H9 (cell line): ENCODE results near the gene TYK2. TPM values are rescaled to one million over a fixed set of nuclear protein-coding genes. Genes with fewer than 3 reads are reported as not detected.
"Not testable (repeated sequence)": the region's sequence is repeated elsewhere in the genome, so short reads cannot be mapped to it uniquely, and the experiment has no call there.

Experiments
- DNase-seq: peaks from one replicate; pipeline ENCODE4 v3.0.0-alpha.2; 2017
- H2AFZ ChIP-seq: one replicate; pipeline ENCODE4 v1.6.1; 2013; ENCODE audit warnings: mild to moderate bottlenecking, low read length, control low read depth, moderate library complexity
- H2AK5ac ChIP-seq: 2 replicates; pipeline ENCODE4 v1.6.1; 2013; ENCODE audit warnings: low read length, control low read depth, mixed read lengths; ENCODE audit not compliant: insufficient read length
- H2BK120ac ChIP-seq: one replicate; pipeline ENCODE4 v1.6.1; 2013; ENCODE audit warnings: low read depth, mild to moderate bottlenecking, low read length, control low read depth, inconsistent platforms; ENCODE audit not compliant: poor library complexity, severe bottlenecking
- H2BK12ac ChIP-seq: 2 replicates; pipeline ENCODE4 v1.6.1; 2013; ENCODE audit warnings: low read length, control low read depth, mixed read lengths, low read depth; ENCODE audit not compliant: insufficient read length
- H2BK15ac ChIP-seq: 2 replicates; pipeline ENCODE4 v1.6.1; 2013; ENCODE audit warnings: low read depth, low read length, control low read depth
- H2BK20ac ChIP-seq: one replicate; pipeline ENCODE4 v1.6.1; 2013; ENCODE audit warnings: low read depth, mild to moderate bottlenecking, low read length, control low read depth, inconsistent platforms; ENCODE audit not compliant: poor library complexity, severe bottlenecking
- H2BK5ac ChIP-seq: 2 replicates; pipeline ENCODE4 v1.6.1; 2013; ENCODE audit warnings: low read length, control low read depth, mixed read lengths; ENCODE audit not compliant: insufficient read length
- H3K14ac ChIP-seq: 2 replicates; pipeline ENCODE4 v1.6.1; 2013; ENCODE audit warnings: low read length, control low read depth; ENCODE audit not compliant: insufficient read depth
- H3K18ac ChIP-seq: 2 replicates; pipeline ENCODE4 v1.6.1; 2013; ENCODE audit warnings: low read depth, mild to moderate bottlenecking, mixed read lengths, low read length, control low read depth; ENCODE audit not compliant: insufficient read length
- H3K23ac ChIP-seq: 2 replicates; pipeline ENCODE4 v1.6.1; 2013; ENCODE audit warnings: low read length, control low read depth, mixed read lengths, low read depth; ENCODE audit not compliant: insufficient read length
- H3K23me2 ChIP-seq: 2 replicates; pipeline ENCODE4 v1.6.1; 2013; ENCODE audit warnings: low read depth, mild to moderate bottlenecking, mixed read lengths, low read length, control low read depth; ENCODE audit not compliant: insufficient read length, poor library complexity, severe bottlenecking
- H3K27ac ChIP-seq: 2 replicates; pipeline ENCODE4 v1.5.1; 2013; ENCODE audit warnings: low read length, control low read depth, mixed read lengths, low read depth; ENCODE audit not compliant: insufficient read length
- H3K27me3 ChIP-seq: 2 replicates; pipeline ENCODE4 v1.6.1; 2013; ENCODE audit warnings: low read length, control low read depth, inconsistent platforms; ENCODE audit not compliant: insufficient read depth
- H3K4ac ChIP-seq: 2 replicates; pipeline ENCODE4 v1.6.1; 2013; ENCODE audit warnings: low read depth, mild to moderate bottlenecking, control low read depth, inconsistent platforms, low read length, moderate library complexity
- H3K4me1 ChIP-seq: 2 replicates; pipeline ENCODE4 v1.6.1; 2013; ENCODE audit warnings: low read length, control low read depth, inconsistent platforms; ENCODE audit not compliant: insufficient read depth
- H3K4me2 ChIP-seq: 2 replicates; pipeline ENCODE4 v1.6.1; 2013; ENCODE audit warnings: low read length, control low read depth, mixed read lengths; ENCODE audit not compliant: insufficient read length, insufficient read depth
- H3K56ac ChIP-seq: 2 replicates; pipeline ENCODE4 v1.6.1; 2013; ENCODE audit warnings: low read depth, mild to moderate bottlenecking, mixed read lengths, low read length, control low read depth; ENCODE audit not compliant: insufficient read length
- H3K79me1 ChIP-seq: 2 replicates; pipeline ENCODE4 v1.6.1; 2013; ENCODE audit warnings: low read depth, mild to moderate bottlenecking, moderate library complexity, low read length, control low read depth, inconsistent platforms; ENCODE audit not compliant: insufficient read depth, poor library complexity, severe bottlenecking
- H3K79me2 ChIP-seq: 2 replicates; pipeline ENCODE4 v1.6.1; 2013; ENCODE audit warnings: low read length, control low read depth, inconsistent platforms; ENCODE audit not compliant: insufficient read depth
- H3K9ac ChIP-seq: 2 replicates; pipeline ENCODE4 v1.6.1; 2013; ENCODE audit warnings: low read length, control low read depth, mixed read lengths; ENCODE audit not compliant: insufficient read length; ENCODE audit errors: extremely low read depth
- H3K9me3 ChIP-seq: one replicate; pipeline ENCODE4 v1.6.1; 2013; ENCODE audit warnings: low read depth, low read length, inconsistent platforms; ENCODE audit not compliant: control insufficient read depth
- H3T11ph ChIP-seq: one replicate; pipeline ENCODE4 v1.6.1; 2013; ENCODE audit warnings: mild to moderate bottlenecking, low read length, control low read depth, inconsistent platforms
- H4K20me1 ChIP-seq: one replicate; pipeline ENCODE4 v1.6.1; 2013; ENCODE audit not compliant: control insufficient read depth, insufficient read length, insufficient read depth
- H4K5ac ChIP-seq: 2 replicates; pipeline ENCODE4 v1.6.1; 2013; ENCODE audit warnings: low read depth, mild to moderate bottlenecking, mixed read lengths, low read length, control low read depth; ENCODE audit not compliant: insufficient read length
- H4K8ac ChIP-seq: replicated peaks from 2 replicates; pipeline ENCODE4 v1.6.1; 2013; ENCODE audit warnings: low read length, control low read depth, mixed read lengths, low read depth; ENCODE audit not compliant: insufficient read length
- H4K91ac ChIP-seq: 2 replicates; pipeline ENCODE4 v1.6.1; 2013; ENCODE audit warnings: low read depth, mild to moderate bottlenecking, moderate library complexity, mixed read lengths, low read length, control low read depth; ENCODE audit not compliant: insufficient read length
- H3K27ac Mint-ChIP-seq, 3 experiments: 2 replicates in 2 of 3; 3 replicates in 1 of 3; pipeline ENCODE4 v1.8.0; 2020 to 2021; ENCODE audit warnings: mixed read lengths in 3 of 3, mild to moderate bottlenecking in 1 of 3, moderate library complexity in 1 of 3
- H3K27me3 Mint-ChIP-seq: 2 replicates; pipeline ENCODE4 v1.8.0; 2021; ENCODE audit warnings: low read depth, mild to moderate bottlenecking, moderate library complexity, mixed read lengths
- H3K36me3 Mint-ChIP-seq, 3 experiments: 2 replicates in 2 of 3; 3 replicates in 1 of 3; pipeline ENCODE4 v1.8.0; 2020 to 2021; ENCODE audit warnings: low read depth in 3 of 3, mixed read lengths in 3 of 3; ENCODE audit not compliant: insufficient read depth in 1 of 3
- H3K4me1 Mint-ChIP-seq, 2 experiments: 2 replicates each; pipeline ENCODE4 v1.8.0; 2020; ENCODE audit warnings: mixed read lengths in 2 of 2
- H3K4me3 Mint-ChIP-seq, 2 experiments: 2 replicates in 1 of 2; 3 replicates in 1 of 2; pipeline ENCODE4 v1.8.0; 2020 to 2021; ENCODE audit warnings: mild to moderate bottlenecking in 2 of 2, mixed read lengths in 2 of 2, moderate library complexity in 1 of 2
- H3K9me3 Mint-ChIP-seq, 2 experiments: 2 replicates in 1 of 2; 3 replicates in 1 of 2; pipeline ENCODE4 v1.8.0; 2020; ENCODE audit warnings: mild to moderate bottlenecking in 2 of 2, mixed read lengths in 2 of 2, moderate library complexity in 1 of 2
- CTCF ChIP-seq: fragments of 200-600 bp; sonication (generic); conservative IDR thresholded peaks from 3 replicates; pipeline ENCODE4 v1.8.0; 2021; ENCODE audit warnings: antibody characterized with exemption, mild to moderate bottlenecking
- WGBS: extraction: QIAGEN DNeasy Blood & Tissue Kit; methylation state at CpG from one replicate; pipeline ENCODE4 v1.1.7; 2013; ENCODE audit warnings: missing lambda C conversion rate, low lambda C conversion rate, mixed read lengths; ENCODE audit not compliant: insufficient read length; ENCODE audit errors: extremely low coverage; 5-methylcytosine and 5-hydroxymethylcytosine counted together
- total RNA-seq: library from RNA; stranded (reverse); gene quantifications from 2 replicates; pipeline ENCODE4 v1.2.1, GENCODE V29; 2021

Gene TYK2
- total RNA-seq, 1 experiment from 2014 or later, result 61.4 TPM

DNA sequence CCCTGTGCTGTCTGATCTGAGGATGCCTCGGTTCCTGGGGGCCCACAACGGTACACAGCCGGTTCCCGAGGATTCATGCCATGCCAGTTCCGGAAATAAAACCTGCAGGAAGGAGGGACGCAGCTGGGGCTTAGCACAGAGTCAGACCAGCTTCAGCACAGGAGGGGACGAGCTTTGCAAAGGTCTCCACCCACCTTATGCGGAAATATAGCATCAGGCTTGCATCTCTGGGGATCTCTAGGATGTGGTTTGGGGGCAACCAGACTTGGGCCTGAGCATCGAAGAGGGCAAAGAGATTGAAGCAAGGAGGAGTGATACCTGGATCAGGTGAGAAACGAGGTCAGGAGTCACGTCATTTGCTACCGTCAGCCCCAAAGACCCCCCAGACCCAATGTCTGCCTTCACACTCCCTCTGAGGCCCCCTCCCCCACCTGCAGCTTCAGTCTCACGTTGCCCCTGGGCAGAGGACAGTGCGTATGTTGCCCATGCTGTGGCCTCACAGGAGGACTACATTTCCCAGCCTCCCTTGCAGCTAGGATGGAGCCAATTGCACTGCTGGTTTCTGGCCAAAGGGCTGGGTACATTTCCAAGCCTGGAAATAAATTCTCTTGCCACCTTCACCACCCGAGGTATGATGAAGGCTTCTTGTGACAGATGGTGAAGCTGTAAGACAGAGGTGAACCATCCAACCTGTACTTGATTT, 12.1 kb downstream of the TYK2 start:
- no peaks in the 10 kb centered on the region for H3K79me1 ChIP-seq
- H4K91ac ChIP-seq, result no peak overlapping the region
- H2BK15ac ChIP-seq, result no peak overlapping the region
- no peak overlapping the region for H3K23ac ChIP-seq
- no peak overlapping the region for H2BK5ac ChIP-seq
- H3K9ac ChIP-seq, result no peak overlapping the region
- no peak overlapping the region for H3K4me2 ChIP-seq
- no CpG with 5 or more reads among the region's 15 CpGs for WGBS
- no peaks in the 10 kb centered on the region for H3K9me3 ChIP-seq
- H3K27ac Mint-ChIP-seq, result no peak overlapping the region; a peak in 1 of 7 replicates
- no peaks in the 10 kb centered on the region for H3K27me3 ChIP-seq
- no peaks in the 10 kb centered on the region for H4K20me1 ChIP-seq
- no peaks in the 10 kb centered on the region for H3K9me3 Mint-ChIP-seq
- H4K8ac ChIP-seq, result no peak overlapping the region
- TF ChIP-seq CTCF, result no peak
- no peak overlapping the region for H4K5ac ChIP-seq
- H3K27me3 Mint-ChIP-seq, result no peaks in the 10 kb centered on the region; the same call in 1 of the 2 replicates
- H2BK12ac ChIP-seq, result no peak overlapping the region
- H2BK20ac ChIP-seq, result no peak overlapping the region
- H3K23me2 ChIP-seq, result no peaks in the 10 kb centered on the region
- H3K56ac ChIP-seq, result no peak overlapping the region
- H2AFZ ChIP-seq, result no peak overlapping the region
- H3K14ac ChIP-seq, result no peak overlapping the region
- no peak overlapping the region for H3K4me3 Mint-ChIP-seq
- no peak overlapping the region for H2AK5ac ChIP-seq
- no peaks in the 10 kb centered on the region for H3K79me2 ChIP-seq
- no peak overlapping the region for H2BK120ac ChIP-seq
- no peaks in the 10 kb centered on the region for H3K4me1 Mint-ChIP-seq
- H3K27ac ChIP-seq, result no peak overlapping the region
- H3K36me3 Mint-ChIP-seq, result peaks cover 23 to 53% (median 44%) of the 10 kb centered on the region in 3 experiments
- no peak for DNase-seq
- H3K4me1 ChIP-seq, result no peaks in the 10 kb centered on the region
- no peak overlapping the region for H3K4ac ChIP-seq
- H3K18ac ChIP-seq, result no peak overlapping the region
- no peak overlapping the region for H3T11ph ChIP-seq

GRCh38 chr19:10366950-10367512, 13.3 kb downstream of the TYK2 start:
- no CpG with 5 or more reads among the region's 4 CpGs for WGBS
- H3K27me3 ChIP-seq, H3K9me3 Mint-ChIP-seq: not testable (repeated sequence)

More at GRCh38 chr19:10366950-10367512, 13.3 kb downstream of the TYK2 start:
- not testable (repeated sequence) for H4K91ac ChIP-seq, H3K4me1 ChIP-seq, H3T11ph ChIP-seq, H3K23me2 ChIP-seq, H3K79me1 ChIP-seq, H3K18ac ChIP-seq, H2BK20ac ChIP-seq, H2AK5ac ChIP-seq, H2BK120ac ChIP-seq, DNase-seq, H2AFZ ChIP-seq, H3K27ac Mint-ChIP-seq, H3K9ac ChIP-seq, H4K20me1 ChIP-seq, H3K9me3 ChIP-seq, H3K56ac ChIP-seq, H3K4ac ChIP-seq, H3K4me2 ChIP-seq, H3K4me1 Mint-ChIP-seq, H3K27ac ChIP-seq, H4K8ac ChIP-seq, H3K79me2 ChIP-seq, H3K14ac ChIP-seq, H3K23ac ChIP-seq, H2BK12ac ChIP-seq, H3K4me3 Mint-ChIP-seq, H2BK15ac ChIP-seq, H2BK5ac ChIP-seq, H3K27me3 Mint-ChIP-seq, H4K5ac ChIP-seq
- H3K36me3 Mint-ChIP-seq, result peaks cover 23 to 54% (median 44%) of the 10 kb centered on the region in 3 experiments
